HFF-Myc (cell line): ENCODE data around the gene CNIH2.
A peak's percentile ranks its signal among the peaks of the same experiment; 100 is the strongest.

Source experiments
- DNase-seq: peaks from one replicate; pipeline ENCODE4 v3.0.0-alpha.2; 2011; ENCODE audit warnings: low read depth; ENCODE audit errors: extremely low read depth
- H3K4me3 ChIP-seq: replicated peaks from 2 replicates; pipeline ENCODE4 v1.5.1; 2011; ENCODE audit warnings: low read depth, mild to moderate bottlenecking, control low read depth, low read length
- CTCF ChIP-seq: IDR thresholded peaks from 2 replicates; pipeline ENCODE4 v1.5.1; 2012; ENCODE audit warnings: mild to moderate bottlenecking, low read depth, low read length, control low read depth; ENCODE audit errors: missing control alignments

The CNIH2 gene

GRCh38 chr11:66287211-66287888 lies 9.4 kb downstream of the CNIH2 start:
- peak overlapping the region; percentile 84 for H3K4me3 ChIP-seq

GRCh38 chr11:66287889-66288670 lies 10.1 kb downstream of the CNIH2 start:
- no peak for DNase-seq
- peak overlapping the region; percentile 84 for H3K4me3 ChIP-seq
- TF ChIP-seq CTCF = no peak

More at GRCh38 chr11:66287211-66287888, 9.4 kb downstream of the CNIH2 start:
- TF ChIP-seq CTCF = no peak
- DNase-seq = no peak

GRCh38 chr11:66288671-66289547 lies 10.9 kb downstream of the CNIH2 start, which contains the start of gene YIF1A:
Gene YIF1A, minus strand, starts transcription at chr11:66289143. Its CDS starts 158 bp downstream, at chr11:66288985.
- peak within 1 kb of the TSS; percentile 84 for H3K4me3 ChIP-seq
- peak; percentile 99 for DNase-seq
- no peak for TF ChIP-seq CTCF

GRCh38 chr11:66289548-66290329 lies 11.8 kb downstream of the CNIH2 start:
- no peak for DNase-seq
- peak overlapping the region; percentile 84 for H3K4me3 ChIP-seq
- no peak for TF ChIP-seq CTCF

- no peak for TF ChIP-seq CTCF
- no peak for DNase-seq
- peak overlapping the region; percentile 84; the same call in 1 of the 2 replicates for H3K4me3 ChIP-seq
These were observed 12.3 kb downstream of the CNIH2 start for GRCh38 chr11:66290330-66290621.

- no peak overlapping the region for H3K4me3 ChIP-seq
- no peak for TF ChIP-seq CTCF
- DNase-seq = no peak
These were observed 13.3 kb downstream of the CNIH2 start for GRCh38 chr11:66291303-66291705.
